Kidney epithelial cell (primary cell): ENCODE results near the gene LRRC52. TPM values are rescaled to one million over a fixed set of nuclear protein-coding genes. Genes with fewer than 3 reads are reported as not detected.

ENCODE experiments used
- DNase-seq: peaks from one replicate; pipeline ENCODE4 v3.0.0-alpha.2; 2010; ENCODE audit warnings: low read depth
- H3K27me3 ChIP-seq: 2 replicates; pipeline ENCODE4 v1.6.0; 2011; ENCODE audit warnings: low read length; ENCODE audit not compliant: control insufficient read depth, insufficient read depth
- H3K36me3 ChIP-seq: 2 replicates; pipeline ENCODE4 v1.5.1; 2011; ENCODE audit warnings: low read length; ENCODE audit not compliant: control insufficient read depth, insufficient read depth
- H3K4me3 ChIP-seq: 2 replicates; pipeline ENCODE4 v1.5.1; 2011; ENCODE audit warnings: low read depth, mild to moderate bottlenecking, control low read depth, low read length
- CTCF ChIP-seq: IDR thresholded peaks from 2 replicates; pipeline ENCODE4 v1.5.1; 2011; ENCODE audit warnings: mild to moderate bottlenecking, moderate library complexity, low read length, control low read depth, inconsistent platforms; ENCODE audit not compliant: insufficient read depth, poor library complexity, severe bottlenecking
- total RNA-seq: library from RNA; depleted of rRNA; stranded (reverse); fragments of >200 nt; gene quantifications from 2 replicates; pipeline ENCODE4 v1.2.3, GENCODE V29; 2015

The LRRC52 gene
- total RNA-seq, 1 donor from 2014 or later = not detected

GRCh38 chr1:165542015-165542631, 1.7 kb upstream of the LRRC52 start:
- Histone ChIP-seq H3K4me3 (no peak overlapping the region), H3K36me3 (no peaks in the 10 kb centered on the region), H3K27me3 (no peaks in the 10 kb centered on the region)
- TF ChIP-seq CTCF = no peak
- DNase-seq = no peak

GRCh38 chr1:165542647-165543046, 1.2 kb upstream of the LRRC52 start:
- Histone ChIP-seq H3K4me3 (no peak overlapping the region), H3K27me3 (no peaks in the 10 kb centered on the region), H3K36me3 (no peaks in the 10 kb centered on the region)
- DNase-seq = no peak
- no peak for TF ChIP-seq CTCF

- no peak for TF ChIP-seq CTCF
- no peak overlapping the region for H3K4me3 ChIP-seq
- no peak for DNase-seq
- H3K36me3 ChIP-seq = no peaks in the 10 kb centered on the region
- H3K27me3 ChIP-seq = no peaks in the 10 kb centered on the region
These were observed 1.2 kb downstream of the LRRC52 start for GRCh38 chr1:165544996-165545395.

GRCh38 chr1:165545974-165546373, 2.2 kb downstream of the LRRC52 start:
- no peak overlapping the region for H3K4me3 ChIP-seq
- DNase-seq = no peak
- no peaks in the 10 kb centered on the region for H3K36me3 ChIP-seq
- no peaks in the 10 kb centered on the region for H3K27me3 ChIP-seq
- no peak for TF ChIP-seq CTCF

GRCh38 chr1:165549973-165550372, 6.2 kb downstream of the LRRC52 start:
- no peak for DNase-seq
- no peak overlapping the region for H3K4me3 ChIP-seq
- no peaks in the 10 kb centered on the region for H3K27me3 ChIP-seq
- TF ChIP-seq CTCF = no peak
- no peaks in the 10 kb centered on the region for H3K36me3 ChIP-seq

GRCh38 chr1:165551469-165551868, 7.7 kb downstream of the LRRC52 start:
- H3K4me3 ChIP-seq = no peak overlapping the region
- no peak for DNase-seq
- TF ChIP-seq CTCF = no peak
- H3K36me3 ChIP-seq = no peaks in the 10 kb centered on the region
- H3K27me3 ChIP-seq = no peaks in the 10 kb centered on the region
